ENCODE data around the gene LSM14A.

Gene LSM14A

DNA sequence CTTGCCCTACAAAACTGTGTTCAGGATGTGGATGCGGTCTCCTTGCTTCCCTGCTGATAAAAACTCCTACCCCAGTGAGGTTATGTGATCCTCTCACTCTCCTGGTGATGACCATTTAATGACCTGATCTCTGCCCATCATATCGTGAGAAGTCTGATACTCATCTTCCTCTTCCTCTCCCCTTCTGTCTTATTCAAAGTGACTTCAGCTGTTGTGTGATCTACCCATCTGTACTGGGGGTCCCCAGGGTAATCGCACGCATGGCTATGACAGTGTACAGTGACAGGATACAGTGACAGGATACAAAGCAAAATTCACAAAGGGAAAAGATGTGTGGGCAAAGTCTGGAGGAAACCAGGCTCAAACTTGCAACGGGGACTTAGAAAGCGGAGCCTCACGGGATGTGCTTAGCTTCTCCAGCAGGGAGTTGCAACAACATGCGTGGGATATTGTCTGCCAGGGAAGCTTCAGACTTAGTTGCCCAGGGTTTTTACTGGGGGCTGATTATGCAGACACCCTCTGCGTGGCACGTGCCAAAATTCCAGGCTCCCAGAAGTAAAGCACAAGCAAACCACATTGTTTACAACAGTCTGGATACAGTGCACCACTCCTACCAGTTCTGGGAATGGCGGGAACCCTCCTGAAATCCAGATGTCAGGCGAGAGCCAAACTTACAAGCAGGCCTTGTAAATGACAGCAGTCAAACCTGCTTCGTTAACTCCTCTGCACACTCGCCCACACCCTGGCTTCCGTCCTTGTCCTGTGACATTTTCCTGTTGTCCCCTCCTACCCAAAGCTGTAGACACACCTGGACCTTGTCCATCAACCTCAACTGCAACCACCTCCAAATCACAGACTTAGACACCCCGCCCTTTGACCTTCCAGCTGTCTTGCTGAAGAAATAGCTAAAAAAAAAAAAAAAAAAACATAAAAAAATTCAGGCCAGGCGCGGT, 64.0 kb downstream of the LSM14A start:
- no peak overlapping the region for H3K4me3 ChIP-seq (replicated peaks; ENCODE audit: insufficient read depth, low read length)
- DNase-seq (ENCODE audit: low read depth in 1 of 2, low spot score in 1 of 2) = no peak
- H3K27ac ChIP-seq (replicated peaks) = no peak overlapping the region
- H3K27me3 ChIP-seq (ENCODE audit: insufficient read depth, poor library complexity, severe bottlenecking) = no peaks in the 10 kb centered on the region
- TF ChIP-seq GABPA (IDR thresholded peaks at IDR 0.05; ENCODE audit: low read depth) (no peak), REST (IDR thresholded peaks at IDR 0.05; ENCODE audit: insufficient replicate concordance, low read depth) (no peak), SPI1 (IDR thresholded peaks at IDR 0.05; ENCODE audit: borderline replicate concordance, low read depth) (no peak), POLR2AphosphoS5 (IDR thresholded peaks at IDR 0.05; ENCODE audit: low read depth) (no peak)
- TF ChIP-seq, protein P1, sequence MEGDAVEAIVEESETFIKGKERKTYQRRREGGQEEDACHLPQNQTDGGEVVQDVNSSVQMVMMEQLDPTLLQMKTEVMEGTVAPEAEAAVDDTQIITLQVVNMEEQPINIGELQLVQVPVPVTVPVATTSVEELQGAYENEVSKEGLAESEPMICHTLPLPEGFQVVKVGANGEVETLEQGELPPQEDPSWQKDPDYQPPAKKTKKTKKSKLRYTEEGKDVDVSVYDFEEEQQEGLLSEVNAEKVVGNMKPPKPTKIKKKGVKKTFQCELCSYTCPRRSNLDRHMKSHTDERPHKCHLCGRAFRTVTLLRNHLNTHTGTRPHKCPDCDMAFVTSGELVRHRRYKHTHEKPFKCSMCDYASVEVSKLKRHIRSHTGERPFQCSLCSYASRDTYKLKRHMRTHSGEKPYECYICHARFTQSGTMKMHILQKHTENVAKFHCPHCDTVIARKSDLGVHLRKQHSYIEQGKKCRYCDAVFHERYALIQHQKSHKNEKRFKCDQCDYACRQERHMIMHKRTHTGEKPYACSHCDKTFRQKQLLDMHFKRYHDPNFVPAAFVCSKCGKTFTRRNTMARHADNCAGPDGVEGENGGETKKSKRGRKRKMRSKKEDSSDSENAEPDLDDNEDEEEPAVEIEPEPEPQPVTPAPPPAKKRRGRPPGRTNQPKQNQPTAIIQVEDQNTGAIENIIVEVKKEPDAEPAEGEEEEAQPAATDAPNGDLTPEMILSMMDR (IDR thresholded peaks at IDR 0.05; ENCODE audit: insufficient read depth, low read length) = no peak

DNA sequence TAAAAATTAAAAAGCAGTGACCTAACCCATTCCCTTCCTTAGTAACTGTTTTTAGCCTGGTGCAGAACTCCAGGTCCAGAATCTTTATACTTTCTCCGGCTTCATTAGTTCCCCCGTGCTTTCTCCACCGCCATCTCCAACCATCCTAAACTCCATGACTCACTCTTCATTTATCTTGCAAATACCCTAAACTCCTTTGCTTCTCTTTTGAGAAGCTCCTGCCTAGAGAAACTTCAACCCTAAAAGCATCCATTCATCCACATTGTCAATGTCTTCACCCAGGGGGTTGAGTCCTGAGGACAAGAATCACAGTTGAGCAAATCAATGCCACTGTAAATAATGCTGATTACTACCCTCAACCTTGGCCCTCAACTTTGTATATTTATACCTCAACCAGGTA, 65.0 kb downstream of the LSM14A start:
- Histone ChIP-seq H3K27me3 (ENCODE audit: insufficient read depth, poor library complexity, severe bottlenecking) (no peaks in the 10 kb centered on the region), H3K4me3 (replicated peaks; ENCODE audit: insufficient read depth, low read length) (no peak overlapping the region), H3K27ac (replicated peaks) (no peak overlapping the region)
- no peak for DNase-seq (ENCODE audit: low read depth in 1 of 2, low spot score in 1 of 2)
- TF ChIP-seq GABPA (IDR thresholded peaks at IDR 0.05; ENCODE audit: low read depth) (no peak), POLR2AphosphoS5 (IDR thresholded peaks at IDR 0.05; ENCODE audit: low read depth) (no peak), SPI1 (IDR thresholded peaks at IDR 0.05; ENCODE audit: borderline replicate concordance, low read depth) (no peak), REST (IDR thresholded peaks at IDR 0.05; ENCODE audit: insufficient replicate concordance, low read depth) (no peak)
- TF ChIP-seq, protein P1 (IDR thresholded peaks at IDR 0.05; ENCODE audit: insufficient read depth, low read length) = no peak

DNA sequence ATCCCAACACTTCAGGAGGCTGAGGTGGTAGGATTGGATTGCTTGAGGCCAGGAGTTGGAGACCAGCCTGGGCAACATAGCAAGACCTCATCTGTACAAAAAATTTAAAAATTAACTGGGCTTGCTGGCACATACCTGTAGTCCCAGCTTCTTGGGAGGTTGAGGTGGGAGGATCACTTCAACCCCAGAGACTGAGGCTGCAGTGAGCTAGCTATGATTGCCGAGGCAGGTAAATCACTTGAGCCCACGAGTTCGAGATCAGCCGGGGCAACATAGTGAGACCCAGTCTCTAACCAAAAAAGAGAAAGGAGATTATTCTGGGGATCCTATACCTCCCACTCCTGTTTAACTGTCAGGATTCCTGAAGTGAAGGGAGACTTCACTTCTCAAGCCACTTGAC, 65.6 kb downstream of the LSM14A start:
- H3K4me3 ChIP-seq (replicated peaks; ENCODE audit: insufficient read depth, low read length) = no peak overlapping the region
- DNase-seq (ENCODE audit: low read depth in 1 of 2, low spot score in 1 of 2) = no peak
- TF ChIP-seq, protein P1 (IDR thresholded peaks at IDR 0.05; ENCODE audit: insufficient read depth, low read length) = no peak
- TF ChIP-seq REST (IDR thresholded peaks at IDR 0.05; ENCODE audit: insufficient replicate concordance, low read depth) (no peak), GABPA (IDR thresholded peaks at IDR 0.05; ENCODE audit: low read depth) (no peak), POLR2AphosphoS5 (IDR thresholded peaks at IDR 0.05; ENCODE audit: low read depth) (no peak)
- no peak overlapping the region for H3K27ac ChIP-seq (replicated peaks)
- H3K27me3 ChIP-seq (ENCODE audit: insufficient read depth, poor library complexity, severe bottlenecking) = no peaks in the 10 kb centered on the region
